SK-N-SH (cell line): ENCODE data around the gene CHGA.

ENCODE experiments used
- CHD2 ChIP-seq: fragments of 150-350 bp; IDR thresholded peaks from 2 replicates; pipeline ENCODE4 v1.6.1; 2018; ENCODE audit warnings: low read length; ENCODE audit not compliant: partially characterized antibody
- EZH2phosphoT487 ChIP-seq: fragments of 200-600 bp; sonication (generic); IDR thresholded peaks from 2 replicates; pipeline ENCODE4 v1.6.1; 2017; ENCODE audit warnings: low read depth, mixed run types, mild to moderate bottlenecking, antibody characterized with exemption, moderate library complexity, borderline replicate concordance
- FOXM1 ChIP-seq: IDR thresholded peaks from 2 replicates; pipeline ENCODE4 v1.4.0; 2012; ENCODE audit warnings: low read depth, mild to moderate bottlenecking
- GABPA ChIP-seq: IDR thresholded peaks from 2 replicates; pipeline ENCODE4 v1.4.0; 2012; ENCODE audit warnings: low read depth, mild to moderate bottlenecking
- MAX ChIP-seq: IDR thresholded peaks from 2 replicates; pipeline ENCODE4 v1.4.0; 2012; ENCODE audit warnings: low read depth
- MXI1 ChIP-seq: IDR thresholded peaks from 2 replicates; pipeline ENCODE4 v1.6.1; 2012; ENCODE audit warnings: mild to moderate bottlenecking, low read depth, low read length, improper control_type of control experiment
- NFIC ChIP-seq: IDR thresholded peaks from 2 replicates; pipeline ENCODE4 v1.4.0; 2012; ENCODE audit warnings: borderline replicate concordance
- NRF1 ChIP-seq: IDR thresholded peaks from 2 replicates; pipeline ENCODE4 v1.6.1; 2012; ENCODE audit warnings: low read depth, mild to moderate bottlenecking, low read length
- RAD21 ChIP-seq: IDR thresholded peaks from 2 replicates; pipeline ENCODE4 v1.6.1; 2012; ENCODE audit warnings: mild to moderate bottlenecking, low read length
- SMC3 ChIP-seq: IDR thresholded peaks from 2 replicates; pipeline ENCODE4 v1.6.1; 2012; ENCODE audit warnings: low read depth, low read length, improper control_type of control experiment
- TAF1 ChIP-seq: IDR thresholded peaks from 2 replicates; pipeline ENCODE4 v1.6.1; 2012; ENCODE audit warnings: low read depth, mild to moderate bottlenecking, low read length, moderate library complexity, borderline replicate concordance
- TCF12 ChIP-seq: IDR thresholded peaks from 2 replicates; pipeline ENCODE4 v1.4.0; 2012
- TF ChIP-seq, protein P1 (sequence below): fragments of 200-600 bp; sonication (generic); IDR thresholded peaks from 2 replicates; pipeline ENCODE4 v1.6.1; 2017; ENCODE audit warnings: antibody characterized with exemption, mild to moderate bottlenecking, moderate library complexity

DNA sequence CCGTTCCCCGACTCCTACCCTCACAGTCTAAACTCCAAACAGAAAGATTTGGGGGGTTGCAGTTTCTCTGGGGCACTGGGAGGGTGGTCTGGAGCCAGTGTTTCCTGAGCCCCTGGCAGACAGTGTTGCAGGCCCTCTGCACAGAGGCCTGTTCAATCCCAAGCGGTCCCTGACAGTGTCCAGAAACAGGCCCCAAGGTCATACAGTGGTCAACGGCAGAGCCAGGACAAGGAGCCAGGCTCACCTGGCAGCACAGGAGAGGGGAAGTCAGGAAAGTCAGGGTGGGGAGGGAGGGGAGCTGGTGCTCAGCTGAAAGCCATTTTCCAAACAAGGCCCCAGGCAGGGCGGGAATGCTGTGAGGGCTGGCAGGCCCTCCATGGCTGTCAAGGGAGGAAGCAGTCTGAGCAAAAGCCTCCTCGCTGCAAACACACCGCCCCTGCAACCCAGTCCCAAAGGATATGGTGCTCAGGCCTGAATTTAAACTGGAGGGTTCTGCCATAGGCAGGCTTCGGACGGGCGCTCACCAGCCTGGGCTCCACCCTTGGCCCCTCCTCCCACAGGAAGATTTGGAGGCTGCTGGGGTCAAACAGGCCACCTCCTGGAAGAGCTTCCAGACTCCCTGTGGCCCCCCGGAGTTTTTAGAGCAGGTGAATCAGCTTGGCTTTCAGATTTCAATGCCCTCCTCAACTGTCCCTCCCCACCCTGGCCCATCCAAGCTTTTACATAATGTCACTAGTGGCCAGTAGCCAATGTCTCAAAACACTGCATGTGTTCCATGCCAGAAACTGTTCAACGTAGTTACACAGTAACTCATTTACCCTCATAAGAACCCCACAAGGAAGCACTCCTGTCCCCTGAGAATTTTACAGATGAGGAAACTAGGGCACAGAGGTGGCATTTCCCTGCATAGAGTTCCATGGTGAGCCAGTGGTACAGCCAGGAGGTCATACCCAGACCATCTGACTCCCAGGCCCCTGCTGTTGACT lies 41.5 kb downstream of the CHGA start:
- TF ChIP-seq SMC3 (no peak), TAF1 (no peak), NRF1 (no peak), MXI1 (no peak), TCF12 (no peak), NFIC (no peak), MAX (no peak), FOXM1 (no peak), CHD2 (no peak), GABPA (no peak), RAD21 (no peak; the same call in 1 of the 2 replicates), EZH2phosphoT487 (no peak)
- TF ChIP-seq, protein P1, sequence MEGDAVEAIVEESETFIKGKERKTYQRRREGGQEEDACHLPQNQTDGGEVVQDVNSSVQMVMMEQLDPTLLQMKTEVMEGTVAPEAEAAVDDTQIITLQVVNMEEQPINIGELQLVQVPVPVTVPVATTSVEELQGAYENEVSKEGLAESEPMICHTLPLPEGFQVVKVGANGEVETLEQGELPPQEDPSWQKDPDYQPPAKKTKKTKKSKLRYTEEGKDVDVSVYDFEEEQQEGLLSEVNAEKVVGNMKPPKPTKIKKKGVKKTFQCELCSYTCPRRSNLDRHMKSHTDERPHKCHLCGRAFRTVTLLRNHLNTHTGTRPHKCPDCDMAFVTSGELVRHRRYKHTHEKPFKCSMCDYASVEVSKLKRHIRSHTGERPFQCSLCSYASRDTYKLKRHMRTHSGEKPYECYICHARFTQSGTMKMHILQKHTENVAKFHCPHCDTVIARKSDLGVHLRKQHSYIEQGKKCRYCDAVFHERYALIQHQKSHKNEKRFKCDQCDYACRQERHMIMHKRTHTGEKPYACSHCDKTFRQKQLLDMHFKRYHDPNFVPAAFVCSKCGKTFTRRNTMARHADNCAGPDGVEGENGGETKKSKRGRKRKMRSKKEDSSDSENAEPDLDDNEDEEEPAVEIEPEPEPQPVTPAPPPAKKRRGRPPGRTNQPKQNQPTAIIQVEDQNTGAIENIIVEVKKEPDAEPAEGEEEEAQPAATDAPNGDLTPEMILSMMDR: no peak
